NT2/D1 (cell line): ENCODE data around the gene SYNE2.

ENCODE experiments used
- SUZ12 ChIP-seq: IDR thresholded peaks from 2 replicates; pipeline ENCODE4 v1.6.1; 2011; ENCODE audit not compliant: insufficient read length, insufficient read depth; ENCODE audit errors: extremely low read depth
- YY1 ChIP-seq: IDR thresholded peaks from 2 replicates; pipeline ENCODE4 v1.6.1; 2011; ENCODE audit not compliant: insufficient read length, insufficient read depth
- ZNF274 ChIP-seq: IDR thresholded peaks from 2 replicates; pipeline ENCODE4 v1.6.1; 2011; ENCODE audit warnings: mild to moderate bottlenecking, low read depth, low read length

GRCh38 chr14:63904724-63905123 lies 51.9 kb downstream of the SYNE2 start:
- TF ChIP-seq ZNF274: no peak
- no peak for TF ChIP-seq YY1
- TF ChIP-seq SUZ12: no peak
